Activated CD4-positive, CD25-positive, alpha-beta regulatory T cell treated with anti-CD3 and anti-CD28 coated beads, Interleukin-2, amount 50 U/mL, for 16 hours (primary cell): ENCODE results near the gene ANKRD24.
"Not testable (repeated sequence)": the region's sequence is repeated elsewhere in the genome, so short reads cannot be mapped to it uniquely, and the experiment has no call there.

Experiments used
- DNase-seq: peaks from one replicate; pipeline ENCODE4 v3.0.0-alpha.2; 2020; ENCODE audit warnings: low read depth, low spot score

ANKRD24 gene

GRCh38 chr19:4182084-4182810, at the start of gene ANKRD24, which contains the start of gene SIRT6:
ANKRD24 (plus strand) TSS chr19:4182689; CDS start chr19:4186426, 3,737 bp downstream.
SIRT6 (minus strand) TSS chr19:4182563; CDS start chr19:4182539, 24 bp downstream.
- DNase-seq = peak; percentile 94

- DNase-seq = no peak
These were observed 48.1 kb upstream of the ANKRD24 start for GRCh38 chr19:4134351-4134750.

- not testable (repeated sequence) for DNase-seq
These were observed 47.1 kb upstream of the ANKRD24 start for GRCh38 chr19:4135386-4135785.

- no peak for DNase-seq
These were observed 45.8 kb upstream of the ANKRD24 start for GRCh38 chr19:4136680-4137088.

- DNase-seq = no peak
These were observed 44.0 kb upstream of the ANKRD24 start for GRCh38 chr19:4138445-4138844.

- DNase-seq = peak; percentile 79
These were observed 42.8 kb upstream of the ANKRD24 start for GRCh38 chr19:4139614-4140236.

GRCh38 chr19:4140237-4140711, 42.2 kb upstream of the ANKRD24 start:
- no peak for DNase-seq

- DNase-seq = not testable (repeated sequence)
These were observed 39.6 kb upstream of the ANKRD24 start for GRCh38 chr19:4142916-4143315.

GRCh38 chr19:4144666-4145249, 37.7 kb upstream of the ANKRD24 start:
- DNase-seq = no peak

- no peak for DNase-seq
These were observed 32.8 kb upstream of the ANKRD24 start for GRCh38 chr19:4149518-4150288.

- DNase-seq = no peak
These were observed 30.9 kb upstream of the ANKRD24 start for GRCh38 chr19:4151623-4152022.

- DNase-seq = no peak
These were observed 30.1 kb upstream of the ANKRD24 start for GRCh38 chr19:4152241-4152998.

- no peak for DNase-seq
These were observed 27.7 kb upstream of the ANKRD24 start for GRCh38 chr19:4154571-4155312.

GRCh38 chr19:4157164-4157563, 25.3 kb upstream of the ANKRD24 start:
- no peak for DNase-seq

GRCh38 chr19:4157971-4158370, 24.5 kb upstream of the ANKRD24 start:
- not testable (repeated sequence) for DNase-seq

- DNase-seq = no peak
These were observed 20.9 kb upstream of the ANKRD24 start for GRCh38 chr19:4161415-4162077.

GRCh38 chr19:4164262-4164661, 18.2 kb upstream of the ANKRD24 start:
- DNase-seq = no peak

- no peak for DNase-seq
These were observed 10.8 kb upstream of the ANKRD24 start for GRCh38 chr19:4171676-4172075.

GRCh38 chr19:4172861-4173473, 9.5 kb upstream of the ANKRD24 start:
- peak; percentile 34 for DNase-seq
